H1 (cell line): ENCODE data around the gene MEFV. TPM values are rescaled to one million over a fixed set of nuclear protein-coding genes. Genes with fewer than 3 reads are reported as not detected.

Experiments used
- BRCA1 ChIP-seq: IDR thresholded peaks from 2 replicates; pipeline ENCODE4 v1.6.1; 2012; ENCODE audit warnings: low read depth, low read length, improper control_type of control experiment
- CBX8 ChIP-seq: fragments of 300-800, 300-1000 bp; sonication (generic); IDR thresholded peaks from 2 replicates; pipeline ENCODE4 v1.7.1; 2016; ENCODE audit warnings: low read depth, low read length, borderline replicate concordance
- EGR1 ChIP-seq: IDR thresholded peaks from 2 replicates; pipeline ENCODE4 v1.6.1; 2011; ENCODE audit warnings: low read depth, low read length, borderline replicate concordance
- MAX ChIP-seq: IDR thresholded peaks from 2 replicates; pipeline ENCODE4 v1.6.1; 2012; ENCODE audit warnings: inconsistent platforms
- RFX5 ChIP-seq: IDR thresholded peaks from 2 replicates; pipeline ENCODE4 v1.6.1; 2011; ENCODE audit warnings: low read depth, low read length, improper control_type of control experiment, borderline replicate concordance
- RNF2 ChIP-seq: fragments of 200-900, 300-1000 bp; sonication (generic); IDR thresholded peaks from 2 replicates; pipeline ENCODE4 v1.7.1; 2016; ENCODE audit warnings: borderline replicate concordance, low read depth, mild to moderate bottlenecking, antibody characterized with exemption, low read length; ENCODE audit not compliant: poor library complexity, severe bottlenecking; ENCODE audit errors: missing control alignments
- USF2 ChIP-seq: IDR thresholded peaks from 2 replicates; pipeline ENCODE4 v1.6.1; 2011; ENCODE audit warnings: low read length, improper control_type of control experiment
- YY1 ChIP-seq: IDR thresholded peaks from 2 replicates; pipeline ENCODE4 v1.6.1; 2011; ENCODE audit warnings: low read depth, mild to moderate bottlenecking, low read length
- polyA plus RNA-seq, 7 experiments: library from polyadenylated mRNA; depleted of rRNA in 3 of 7; stranded (reverse) in 5 of 7; unstranded in 2 of 7; fragments of >200 nt in 5 of 7; fragments of 200-250 nt in 2 of 7; gene quantifications; 1 replicate in 5 of 7; 2 replicates in 1 of 7; 4 replicates in 1 of 7; pipeline versions ENCODE4 v1.2.1 to v1.2.3, GENCODE V29; 2011 to 2013; ENCODE audit warnings: missing spikeins in 2 of 7, mixed read lengths in 2 of 7
- total RNA-seq: library from RNA; stranded (reverse); fragmentation: NEBNext Ultra II Directional; extraction: Animal tissue kit (Norgen Biotek cat#: 25700); gene quantifications from 2 replicates; pipeline ENCODE4 v1.2.1, GENCODE V29; 2021

The MEFV gene
- total and polyA plus RNA-seq, 2 of the 8 experiments (the other 6 are each of a cell fraction or from before 2014, with no cell fraction given): 0.03 TPM; not detected in 1

DNA sequence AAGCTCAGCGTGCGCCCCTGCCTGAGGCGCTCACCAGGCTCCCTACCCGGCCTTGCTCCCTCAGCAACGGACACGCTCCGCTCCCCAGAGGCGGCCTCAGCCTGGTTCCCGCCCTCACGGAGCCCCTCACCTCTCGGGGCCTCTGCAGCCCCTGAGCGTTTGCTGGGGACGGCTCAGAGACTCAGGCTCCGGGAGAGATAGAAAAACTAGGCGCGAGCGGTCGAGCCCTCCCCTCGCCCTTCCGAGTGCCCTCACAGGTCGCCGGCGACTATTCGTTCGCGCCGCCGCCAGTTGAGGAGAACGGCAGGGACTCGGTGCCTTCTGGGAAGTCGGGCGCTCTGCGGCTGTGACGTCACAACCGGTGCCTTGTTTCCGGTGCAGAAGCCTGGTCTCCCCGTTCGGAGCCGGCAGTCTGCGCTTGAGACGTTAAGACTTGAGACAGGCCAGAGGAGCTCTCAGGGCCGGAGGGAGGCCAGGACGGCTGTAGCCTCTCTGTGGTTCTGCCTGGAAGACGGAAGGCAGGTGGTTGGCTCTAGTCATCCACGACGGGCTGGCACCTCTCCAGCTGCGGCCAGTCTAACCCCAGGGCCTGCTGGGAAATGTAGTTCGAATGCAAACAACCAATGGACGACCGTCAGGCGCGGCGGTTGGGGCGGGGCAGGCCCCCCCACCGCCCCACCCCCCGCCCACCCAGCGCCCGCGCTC, 21.4 kb downstream of the MEFV start, which contains the start of gene ZNF200 (continued):
- 0 out of 2 replicates have a peak, but pooled peaks have one; percentile 18 for TF ChIP-seq USF2
- no peak for TF ChIP-seq EGR1
- TF ChIP-seq BRCA1: peak; percentile 59
- no peak for TF ChIP-seq RNF2
- TF ChIP-seq CBX8: no peak
- TF ChIP-seq MAX: peak; percentile 33
- TF ChIP-seq RFX5: no peak
- TF ChIP-seq YY1: no peak
- TF ChIP-seq, all 59 proteins: peak for 20
